Left ventricle myocardium inferior (tissue), 1 donor: ENCODE results near the gene MRPL57. TPM values are rescaled to one million over a fixed set of nuclear protein-coding genes. Genes with fewer than 3 reads are reported as not detected.
"Not testable (repeated sequence)": the region's sequence is repeated elsewhere in the genome, so short reads cannot be mapped to it uniquely, and the experiment has no call there.

Source experiments
- DNase-seq: peaks from one replicate; pipeline ENCODE4 v3.0.0-alpha.2; 2020
- H3K27ac ChIP-seq: fragments of 200-600 bp; replicated peaks from 2 replicates; pipeline ENCODE4 v1.8.0; 2021
- H3K27me3 ChIP-seq: fragments of 200-600 bp; 2 replicates; pipeline ENCODE4 v1.8.0; 2021; ENCODE audit warnings: low read depth
- H3K36me3 ChIP-seq: fragments of 200-600 bp; 2 replicates; pipeline ENCODE4 v1.8.0; 2021
- H3K4me1 ChIP-seq: fragments of 200-600 bp; 2 replicates; pipeline ENCODE4 v1.8.0; 2021
- H3K4me3 ChIP-seq: fragments of 200-600 bp; 2 replicates; pipeline ENCODE4 v1.8.0; 2021; ENCODE audit warnings: mild to moderate bottlenecking, moderate library complexity
- H3K9me3 ChIP-seq: fragments of 200-600 bp; replicated peaks from 2 replicates; pipeline ENCODE4 v1.8.0; 2021
- intact Hi-C: fragments of 100-400 bp; cut with micrococcal nuclease; formaldehyde crosslinking; loops from one replicate; pipeline ENCODE4 v1.11.0; 2022
- total RNA-seq: library from RNA; stranded (reverse); fragmentation: NEBNext Ultra II Directional; extraction: Animal tissue kit (Norgen Biotek cat#: 25700); gene quantifications from one replicate; pipeline ENCODE4 v1.2.1, GENCODE V29; 2021
- TF ChIP-seq, protein P1 (sequence below): fragments of 200-600 bp; IDR thresholded peaks from 2 replicates; pipeline ENCODE4 v1.8.0; 2021; ENCODE audit warnings: antibody characterized with exemption, mild to moderate bottlenecking, borderline replicate concordance
- donor health status: DM: no; HTN: yes; CAD: no; lungs with severe emphysema.

MRPL57 gene
- total RNA-seq, 1 donor from 2014 or later: 24.6 TPM

GRCh38 chr13:21175656-21176214 is 723 bp upstream of the MRPL57 start:
- Histone ChIP-seq H3K27ac (peak overlapping the region; percentile 99), H3K4me3 (peak overlapping the region; percentile 99), H3K9me3 (no peaks in the 10 kb centered on the region), H3K27me3 (no peaks in the 10 kb centered on the region), H3K36me3 (no peaks in the 10 kb centered on the region), H3K4me1 (peaks cover 28% of the 10 kb centered on the region)
- TF ChIP-seq, protein P1, sequence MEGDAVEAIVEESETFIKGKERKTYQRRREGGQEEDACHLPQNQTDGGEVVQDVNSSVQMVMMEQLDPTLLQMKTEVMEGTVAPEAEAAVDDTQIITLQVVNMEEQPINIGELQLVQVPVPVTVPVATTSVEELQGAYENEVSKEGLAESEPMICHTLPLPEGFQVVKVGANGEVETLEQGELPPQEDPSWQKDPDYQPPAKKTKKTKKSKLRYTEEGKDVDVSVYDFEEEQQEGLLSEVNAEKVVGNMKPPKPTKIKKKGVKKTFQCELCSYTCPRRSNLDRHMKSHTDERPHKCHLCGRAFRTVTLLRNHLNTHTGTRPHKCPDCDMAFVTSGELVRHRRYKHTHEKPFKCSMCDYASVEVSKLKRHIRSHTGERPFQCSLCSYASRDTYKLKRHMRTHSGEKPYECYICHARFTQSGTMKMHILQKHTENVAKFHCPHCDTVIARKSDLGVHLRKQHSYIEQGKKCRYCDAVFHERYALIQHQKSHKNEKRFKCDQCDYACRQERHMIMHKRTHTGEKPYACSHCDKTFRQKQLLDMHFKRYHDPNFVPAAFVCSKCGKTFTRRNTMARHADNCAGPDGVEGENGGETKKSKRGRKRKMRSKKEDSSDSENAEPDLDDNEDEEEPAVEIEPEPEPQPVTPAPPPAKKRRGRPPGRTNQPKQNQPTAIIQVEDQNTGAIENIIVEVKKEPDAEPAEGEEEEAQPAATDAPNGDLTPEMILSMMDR: no peak
- no peak for DNase-seq
- intact Hi-C loops: no loop called here

DNA sequence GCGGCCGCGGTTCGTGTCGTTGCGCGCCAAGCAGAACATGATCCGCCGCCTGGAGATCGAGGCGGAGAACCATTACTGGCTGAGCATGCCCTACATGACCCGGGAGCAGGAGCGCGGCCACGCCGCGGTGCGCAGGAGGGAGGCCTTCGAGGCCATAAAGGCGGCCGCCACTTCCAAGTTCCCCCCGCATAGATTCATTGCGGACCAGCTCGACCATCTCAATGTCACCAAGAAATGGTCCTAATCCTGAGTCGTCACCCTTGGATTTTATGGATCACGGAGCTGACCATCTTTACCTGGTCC is 475 bp downstream of the MRPL57 start:
- H3K4me3 ChIP-seq: peak overlapping the region; percentile 99
- peak overlapping the region; percentile 99 for H3K27ac ChIP-seq
- H3K27me3 ChIP-seq: no peaks in the 10 kb centered on the region
- TF ChIP-seq, protein P1: no peak
- peaks cover 28% of the 10 kb centered on the region for H3K4me1 ChIP-seq
- H3K36me3 ChIP-seq: no peaks in the 10 kb centered on the region
- no peaks in the 10 kb centered on the region for H3K9me3 ChIP-seq
- intact Hi-C loops: no loop called here
- no peak for DNase-seq

- Histone ChIP-seq H3K27ac (no peak overlapping the region), H3K9me3 (no peaks in the 10 kb centered on the region), H3K27me3 (no peaks in the 10 kb centered on the region), H3K36me3 (no peaks in the 10 kb centered on the region), H3K4me3 (no peak overlapping the region), H3K4me1 (peaks cover 17% of the 10 kb centered on the region)
- intact Hi-C loops: no loop called here
- TF ChIP-seq, protein P1: no peak
- no peak for DNase-seq
Measured at GRCh38 chr13:21181671-21182070, 5.2 kb downstream of the MRPL57 start.

DNA sequence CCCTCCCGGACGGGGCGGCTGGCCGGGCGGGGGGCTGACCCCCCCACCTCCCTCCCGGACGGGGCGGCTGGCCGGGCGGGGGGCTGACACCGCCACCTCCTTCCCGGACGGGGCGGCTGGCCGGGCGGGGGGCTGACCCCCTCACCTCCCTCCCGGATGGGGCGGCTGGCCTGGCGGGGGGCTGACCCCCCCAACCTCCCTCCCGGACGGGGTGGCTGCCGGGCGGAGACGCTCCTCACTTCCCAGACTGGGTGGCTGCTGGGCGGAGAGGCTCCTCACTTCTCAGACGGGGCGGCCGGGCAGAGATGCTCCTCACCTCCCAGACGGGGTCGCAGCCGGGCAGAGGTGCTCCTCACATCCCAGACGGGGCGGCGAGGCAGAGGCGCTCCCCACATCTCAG is 10.0 kb downstream of the MRPL57 start:
- DNase-seq, H3K36me3 ChIP-seq, H3K9me3 ChIP-seq, H3K4me3 ChIP-seq, intact Hi-C loops, H3K27me3 ChIP-seq, H3K27ac ChIP-seq, H3K4me1 ChIP-seq: not testable (repeated sequence)

- intact Hi-C loops, H3K4me1 ChIP-seq, H3K4me3 ChIP-seq, H3K27ac ChIP-seq, H3K36me3 ChIP-seq, H3K9me3 ChIP-seq, H3K27me3 ChIP-seq, DNase-seq: not testable (repeated sequence)
Measured at GRCh38 chr13:21194756-21195155, 18.3 kb downstream of the MRPL57 start.

GRCh38 chr13:21197606-21198225 is 21.3 kb downstream of the MRPL57 start:
- H3K27ac ChIP-seq, H3K9me3 ChIP-seq, H3K4me3 ChIP-seq, DNase-seq, H3K36me3 ChIP-seq, H3K4me1 ChIP-seq, H3K27me3 ChIP-seq, intact Hi-C loops: not testable (repeated sequence)

GRCh38 chr13:21198391-21198790 is 21.9 kb downstream of the MRPL57 start:
- H3K27me3 ChIP-seq, H3K4me3 ChIP-seq, H3K27ac ChIP-seq, H3K4me1 ChIP-seq, H3K36me3 ChIP-seq, H3K9me3 ChIP-seq, intact Hi-C loops, DNase-seq: not testable (repeated sequence)

DNA sequence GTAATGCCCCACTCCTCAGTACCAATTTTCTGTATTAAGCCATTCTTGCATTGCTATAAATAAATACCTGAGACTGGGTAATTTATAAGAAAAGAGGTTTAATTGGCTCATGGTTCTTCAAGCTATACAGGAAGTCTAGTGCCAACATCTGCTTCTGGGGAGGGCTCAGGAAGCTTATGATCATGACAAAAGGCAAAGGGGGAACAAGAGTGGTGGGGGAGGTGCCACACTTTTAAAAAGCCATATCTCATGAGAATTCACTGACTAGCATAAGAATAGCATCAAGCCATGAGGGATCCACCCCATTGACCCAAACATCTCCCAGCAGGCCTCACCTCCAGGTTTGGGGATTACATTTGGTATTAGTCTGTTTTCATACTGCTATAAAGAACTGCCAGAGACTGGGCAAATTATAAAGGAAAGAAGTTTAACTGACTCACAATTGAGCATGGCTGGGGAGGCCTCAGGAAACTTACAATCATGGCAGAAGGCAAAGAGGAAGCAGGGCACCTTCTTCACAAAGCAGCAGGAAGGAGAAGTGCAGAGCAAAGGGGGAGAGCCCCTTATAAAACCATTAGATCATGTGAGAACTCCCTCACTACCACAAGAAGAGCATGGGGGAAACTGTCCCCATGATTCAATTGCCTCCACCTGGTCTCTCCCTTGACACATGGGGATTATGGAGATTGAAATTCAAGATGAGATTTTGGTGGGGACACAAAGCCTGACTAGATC is 25.2 kb downstream of the MRPL57 start:
- DNase-seq, H3K27me3 ChIP-seq, H3K27ac ChIP-seq, H3K9me3 ChIP-seq, H3K36me3 ChIP-seq, intact Hi-C loops, H3K4me3 ChIP-seq, H3K4me1 ChIP-seq: not testable (repeated sequence)
